Dermis blood vessel endothelial cell (primary cell): ENCODE data around the gene ZP1. TPM values are rescaled to one million over a fixed set of nuclear protein-coding genes. Genes with fewer than 3 reads are reported as not detected.

ENCODE experiments used
- total RNA-seq: library from RNA; depleted of rRNA; stranded (reverse); fragments of >200 nt; gene quantifications from 2 replicates; pipeline ENCODE4 v1.2.3, GENCODE V29; 2014

The ZP1 gene
- total RNA-seq, 1 donor from 2014 or later, result not detected

Other genes starting within 250 kb of the ZP1 start
- gene MS4A8, start 167.9 kb upstream of the ZP1 start, total RNA-seq, result not detected in 2 replicates
- gene MS4A18, start 142.8 kb upstream of the ZP1 start, total RNA-seq, result not detected in 2 replicates
- not detected in 2 replicates for gene MS4A15, start 110.7 kb upstream of the ZP1 start, total RNA-seq
- gene MS4A10, start 82.2 kb upstream of the ZP1 start, total RNA-seq, result not detected in 2 replicates
- 14.0 and 31.2 TPM in 2 replicates for gene CCDC86, start 25.4 kb upstream of the ZP1 start, total RNA-seq
- 0.05 TPM in 1 of 2 replicates, not detected in the other for gene PTGDR2, start 11.6 kb upstream of the ZP1 start, total RNA-seq
- gene PRPF19, start 39.0 kb downstream of the ZP1 start, total RNA-seq, result 45.8 and 79.6 TPM in 2 replicates
- gene TMEM109, start 46.6 kb downstream of the ZP1 start, total RNA-seq, result 63.6 and 114 TPM in 2 replicates
- gene TMEM132A, start 56.9 kb downstream of the ZP1 start, total RNA-seq, result 99.5 and 112 TPM in 2 replicates
- 8.7 and 9.0 TPM in 2 replicates for gene SLC15A3, start 84.6 kb downstream of the ZP1 start, total RNA-seq
- gene CD6, start 104.1 kb downstream of the ZP1 start, total RNA-seq, result not detected in 2 replicates
- not detected in 2 replicates for gene CD5, start 234.9 kb downstream of the ZP1 start, total RNA-seq